Activated CD4-positive, CD25-positive, alpha-beta regulatory T cell treated with anti-CD3 and anti-CD28 coated beads, Interleukin-2, amount 50 U/mL, for 16 hours (primary cell): ENCODE data around the gene RAX2.
"Not testable (repeated sequence)": the region's sequence is repeated elsewhere in the genome, so short reads cannot be mapped to it uniquely, and the experiment has no call there.

Experiments used
- DNase-seq: peaks from one replicate; pipeline ENCODE4 v3.0.0-alpha.2; 2020; ENCODE audit warnings: low read depth, low spot score

RAX2 gene

GRCh38 chr19:3760871-3761361 lies 11.1 kb downstream of the RAX2 start:
- DNase-seq: no peak

- no peak for DNase-seq
Measured at GRCh38 chr19:3759482-3760254, 12.4 kb downstream of the RAX2 start.

GRCh38 chr19:3758297-3758696 lies 13.7 kb downstream of the RAX2 start:
- DNase-seq: not testable (repeated sequence)

- not testable (repeated sequence) for DNase-seq
Measured at GRCh38 chr19:3757705-3758104, 14.3 kb downstream of the RAX2 start.

- no peak for DNase-seq
Measured at GRCh38 chr19:3753631-3754410, 18.2 kb downstream of the RAX2 start.

GRCh38 chr19:3752492-3752891 lies 19.5 kb downstream of the RAX2 start:
- no peak for DNase-seq

- no peak for DNase-seq
Measured at GRCh38 chr19:3751236-3751635, 20.8 kb downstream of the RAX2 start.

GRCh38 chr19:3750211-3750610 lies 21.8 kb downstream of the RAX2 start:
- DNase-seq: no peak

- no peak for DNase-seq
Measured at GRCh38 chr19:3748965-3749364, 23.1 kb downstream of the RAX2 start.

GRCh38 chr19:3746371-3747056 lies 25.5 kb downstream of the RAX2 start:
- no peak for DNase-seq

GRCh38 chr19:3745363-3746045 lies 26.5 kb downstream of the RAX2 start:
- no peak for DNase-seq

- no peak for DNase-seq
Measured at GRCh38 chr19:3743486-3743885, 28.5 kb downstream of the RAX2 start.

GRCh38 chr19:3740431-3740830 lies 31.6 kb downstream of the RAX2 start:
- no peak for DNase-seq

GRCh38 chr19:3738477-3739220 lies 33.4 kb downstream of the RAX2 start:
- DNase-seq: no peak

- DNase-seq: no peak
Measured at GRCh38 chr19:3737487-3738205, 34.4 kb downstream of the RAX2 start.

- no peak for DNase-seq
Measured at GRCh38 chr19:3736106-3736724, 35.8 kb downstream of the RAX2 start.

GRCh38 chr19:3734310-3734600 lies 37.8 kb downstream of the RAX2 start:
- no peak for DNase-seq

- DNase-seq: no peak
Measured at GRCh38 chr19:3733549-3734309, 38.3 kb downstream of the RAX2 start.

GRCh38 chr19:3732108-3732507 lies 39.9 kb downstream of the RAX2 start:
- no peak for DNase-seq
